K562 (cell line): ENCODE results near the gene LCN1. TPM values are rescaled to one million over a fixed set of nuclear protein-coding genes. Genes with fewer than 3 reads are reported as not detected.
A peak's percentile ranks its signal among the peaks of the same experiment; 100 is the strongest.

Experiments used
- BHLHE40 ChIP-seq: IDR thresholded peaks from 2 replicates; pipeline ENCODE4 v1.6.1; 2011; ENCODE audit warnings: low read length, improper control_type of control experiment
- CAMTA2 ChIP-seq: fragments of 250-450 bp; sonication (Bioruptor Pico); conservative IDR thresholded peaks from 2 replicates; pipeline ENCODE4 v1.5.1; 2022
- NFRKB ChIP-seq: fragments of 450-650 bp; IDR thresholded peaks from 2 replicates; pipeline ENCODE4 v1.6.1; 2016; ENCODE audit warnings: low read depth
- NRF1 ChIP-seq, 2 experiments: fragments of 450-650 bp; IDR thresholded peaks in 1 of 2; conservative IDR thresholded peaks in 1 of 2; 2 replicates each; pipeline ENCODE4 v1.6.1; 2014; ENCODE audit warnings: mild to moderate bottlenecking in 2 of 2
- PHF21A ChIP-seq: fragments of 450-650 bp; IDR thresholded peaks from 2 replicates; pipeline ENCODE4 v1.6.1; 2017; ENCODE audit warnings: low read depth, borderline replicate concordance
- POLR2AphosphoS5 ChIP-seq: IDR thresholded peaks from 2 replicates; pipeline ENCODE4 v1.6.1; 2011; ENCODE audit warnings: mild to moderate bottlenecking, low read depth, low read length, moderate library complexity; ENCODE audit not compliant: control insufficient read depth, insufficient read depth
- POLR2B ChIP-seq: fragments of 450-650 bp; IDR thresholded peaks from 2 replicates; pipeline ENCODE4 v1.6.1; 2018; ENCODE audit warnings: low read depth; ENCODE audit not compliant: partially characterized antibody
- REST ChIP-seq, 2 experiments: fragments of 450-650 bp; formaldehyde crosslinking in 1 of 2; IDR thresholded peaks; 2 replicates each; pipeline versions ENCODE4 v1.4.0 to v1.6.1; 2014 to 2020; ENCODE audit warnings: mild to moderate bottlenecking in 2 of 2, borderline replicate concordance in 1 of 2, low read depth in 1 of 2
- RNF219 ChIP-seq: fragments of 250-450 bp; sonication (Bioruptor Pico); IDR thresholded peaks from 2 replicates; pipeline ENCODE4 v1.5.0; 2022; ENCODE audit warnings: mild to moderate bottlenecking
- SMC3 ChIP-seq: conservative IDR thresholded peaks from 2 replicates; pipeline ENCODE4 v1.6.1; 2011; ENCODE audit warnings: low read depth, low read length, improper control_type of control experiment; ENCODE audit not compliant: insufficient read depth
- TCF7 ChIP-seq: sonication (generic); IDR thresholded peaks from 2 replicates; pipeline ENCODE4 v1.6.1; 2016; ENCODE audit warnings: antibody characterized with exemption, borderline replicate concordance
- ZBTB33 ChIP-seq: sonication (generic); formaldehyde crosslinking; IDR thresholded peaks from 2 replicates; pipeline ENCODE4 v1.8.1; 2023; ENCODE audit warnings: mild to moderate bottlenecking, missing genetic modification reagents
- ZNF12 ChIP-seq: sonication (generic); formaldehyde crosslinking; IDR thresholded peaks from 2 replicates; pipeline ENCODE4 v1.4.0; 2020; ENCODE audit warnings: mild to moderate bottlenecking, missing genetic modification reagents
- ZNF311 ChIP-seq: fragments of 250-450 bp; sonication (Bioruptor Pico); IDR thresholded peaks from 2 replicates; pipeline ENCODE4 v1.4.0; 2020; ENCODE audit warnings: mild to moderate bottlenecking, moderate library complexity
- polyA plus RNA-seq, 8 experiments: library from polyadenylated mRNA; depleted of rRNA in 4 of 8; stranded (reverse) in 5 of 8; unstranded in 3 of 8; fragments of >200 nt; fragmentation: Nextera tagmentation in 2 of 8; fragmentation: Illumina TruSeq in 1 of 8; extraction: Ambion mirVana in 2 of 8; extraction: Trizol in 1 of 8; gene quantifications; 2 replicates each; pipeline versions ENCODE4 v1.2.1 to v1.2.3, GENCODE V29; 2011 to 2014; ENCODE audit warnings: inconsistent platforms in 1 of 8, missing spikeins in 1 of 8
- total RNA-seq, 7 experiments: library from RNA; depleted of rRNA in 6 of 7; stranded (reverse); fragments of >200 nt in 6 of 7; fragmentation: Illumina TruSeq in 2 of 7; extraction: Trizol in 2 of 7; gene quantifications; 2 replicates each; pipeline versions ENCODE4 v1.2.1 to v1.2.3, GENCODE V29; 2011 to 2021; ENCODE audit warnings: low replicate concordance in 1 of 7

The LCN1 gene
- total and polyA plus RNA-seq, 9 of the 15 experiments (the other 6 are each of a cell fraction or from before 2014, with no cell fraction given) = not detected

- TF ChIP-seq REST (IDR thresholded peaks at IDR 0.05; ENCODE audit: borderline replicate concordance) (peak; percentile 71), REST (CRISPR knock-in tag; IDR thresholded peaks at IDR 0.05; ENCODE audit: low read depth) (no peak), ZNF311 (no peak), SMC3 (peak; percentile 45), CAMTA2 (CRISPR knock-in tag) (no peak), RNF219 (CRISPR knock-in tag) (0 out of 2 replicates have a peak, but pooled peaks have one; percentile 29), TCF7 (no peak), NFRKB (no peak), POLR2AphosphoS5 (no peak), ZNF12 (no peak), NRF1 (conservative IDR thresholded peaks at IDR 0.05 in 1 of 2, IDR thresholded peaks at IDR 0.05 in 1 of 2) (peak; percentile 91 to 92), ZBTB33 (CRISPR knock-in tag) (peak; percentile 74; the same call in 1 of the 2 replicates), POLR2B (no peak), PHF21A (no peak), BHLHE40 (peak; percentile 37; the same call in 1 of the 2 replicates)
Observed at GRCh38 chr9:135474915-135475314, 46.3 kb upstream of the LCN1 start (continued).
